Panc1 (cell line): ENCODE data around the gene IGF1. TPM values are rescaled to one million over a fixed set of nuclear protein-coding genes. Genes with fewer than 3 reads are reported as not detected.

ENCODE experiments used
- ATAC-seq: fragments of 200-7000 bp; cut with Tn5 transposase; 2 replicates; pipeline ENCODE4 v1.9.1; 2020; ENCODE audit warnings: mild to moderate bottlenecking, moderate library complexity
- BruUV-seq: library from RNA; stranded (reverse); fragments of 400-500 nt; replicated peaks from 2 replicates; lab custom pipeline; 2021; lab: Mats Ljungman, UMichigan
- CTCF ChIA-PET: fragments of 300-600 bp; sonication (Branson Sonifier 250); formaldehyde crosslinking; loops from one replicate; lab custom pipeline; 2022; ENCODE audit warnings: antibody characterized with exemption; lab: Charles Lee
- POLR2A ChIA-PET: fragments of 300-600 bp; sonication (Branson Sonifier 250); formaldehyde crosslinking; loops from one replicate; lab custom pipeline; 2022; ENCODE audit warnings: antibody characterized with exemption; lab: Charles Lee
- DNase-seq: peaks from one replicate; pipeline ENCODE4 v3.0.0-alpha.2; 2010; ENCODE audit warnings: low read depth, low spot score
- H3K27ac ChIP-seq: 2 replicates; pipeline ENCODE4 v1.5.1; 2011; ENCODE audit warnings: mild to moderate bottlenecking, low read length, inconsistent platforms
- H3K27me3 ChIP-seq: fragments of 200-500 bp; sonication (Bioruptor generic); 2 replicates; pipeline ENCODE4 v1.6.0; 2014; ENCODE audit warnings: low read length, inconsistent platforms; ENCODE audit not compliant: control insufficient read depth, insufficient read depth
- H3K36me3 ChIP-seq: fragments of 200-500 bp; sonication (Bioruptor generic); 2 replicates; pipeline ENCODE4 v1.5.1; 2014; ENCODE audit warnings: inconsistent platforms, mild to moderate bottlenecking, low read length, moderate library complexity; ENCODE audit not compliant: control insufficient read depth, insufficient read depth
- H3K4me1 ChIP-seq: 2 replicates; pipeline ENCODE4 v1.5.1; 2011; ENCODE audit warnings: inconsistent platforms, mild to moderate bottlenecking, low read length, moderate library complexity; ENCODE audit not compliant: control insufficient read depth, insufficient read depth
- H3K4me3 ChIP-seq, 2 experiments: 2 replicates each; pipeline ENCODE4 v1.5.1; 2011 to 2012; ENCODE audit warnings: low read depth in 2 of 2, low read length in 2 of 2, mild to moderate bottlenecking in 2 of 2, inconsistent platforms in 1 of 2, moderate library complexity in 1 of 2
- H3K9me3 ChIP-seq: fragments of 200-500 bp; sonication (Bioruptor generic); 2 replicates; pipeline ENCODE4 v1.5.1; 2014; ENCODE audit warnings: low read depth, mild to moderate bottlenecking, inconsistent platforms, low read length, moderate library complexity; ENCODE audit not compliant: control insufficient read depth, insufficient read depth
- POLR2AphosphoS5 ChIP-seq: IDR thresholded peaks from 2 replicates; pipeline ENCODE4 v1.6.1; 2012; ENCODE audit warnings: mild to moderate bottlenecking, low read depth, low read length, moderate library complexity
- REST ChIP-seq, 2 experiments: IDR thresholded peaks; 2 replicates each; pipeline ENCODE4 v1.6.1; 2011 to 2012; ENCODE audit warnings: low read depth in 2 of 2, control low read depth in 1 of 2, low read length in 1 of 2, mild to moderate bottlenecking in 1 of 2, moderate library complexity in 1 of 2; ENCODE audit not compliant: insufficient read depth in 1 of 2
- SIN3A ChIP-seq: IDR thresholded peaks from 2 replicates; pipeline ENCODE4 v1.6.1; 2012; ENCODE audit warnings: low read depth, mild to moderate bottlenecking, low read length, moderate library complexity, borderline replicate concordance; ENCODE audit not compliant: insufficient read depth
- TCF7L2 ChIP-seq: IDR thresholded peaks from 2 replicates; pipeline ENCODE4 v1.6.1; 2011; ENCODE audit warnings: mild to moderate bottlenecking, low read depth, low read length, inconsistent platforms
- in situ Hi-C: cut with HindIII; loops from 2 replicates; pipeline ENCODE4 v1.10.0; 2016; ENCODE audit warnings: low sequenced_read_pairs, low pct_unique_long_range_greater_than_20kb
- intact Hi-C: fragments of 100-400 bp; cut with micrococcal nuclease; formaldehyde crosslinking; loops from one replicate; pipeline ENCODE4 v1.10.0; 2022; ENCODE audit not compliant: unreplicated experiment
- total RNA-seq: library from RNA; stranded (reverse); gene quantifications from one replicate; pipeline ENCODE4 v1.2.1, GENCODE V29; 2021; ENCODE audit not compliant: unreplicated experiment
- TF ChIP-seq, protein P1 (sequence below): fragments of 450-650 bp; IDR thresholded peaks from 2 replicates; pipeline ENCODE4 v1.5.1; 2017; ENCODE audit warnings: mild to moderate bottlenecking

IGF1 gene
- total RNA-seq, 1 experiment from 2014 or later: not detected

GRCh38 chr12:102430661-102431060 is 49.7 kb downstream of the IGF1 start:
- CTCF ChIA-PET: no interaction called here
- in situ Hi-C loops: no loop called here
- no peak overlapping the region for H3K27ac ChIP-seq
- no peaks in the 10 kb centered on the region for H3K9me3 ChIP-seq
- DNase-seq (no peak), ATAC-seq (no peak)
- intact Hi-C loops: no loop called here
- no peaks in the 10 kb centered on the region for H3K4me1 ChIP-seq
- TF ChIP-seq POLR2AphosphoS5: no peak
- TF ChIP-seq TCF7L2: no peak
- no peak for TF ChIP-seq REST (IDR thresholded peaks at IDR 0.05; ENCODE audit: insufficient read depth in 1 of 2, low read depth in 2 of 2, low read length in 1 of 2)
- no peak for TF ChIP-seq SIN3A
- TF ChIP-seq, protein P1, sequence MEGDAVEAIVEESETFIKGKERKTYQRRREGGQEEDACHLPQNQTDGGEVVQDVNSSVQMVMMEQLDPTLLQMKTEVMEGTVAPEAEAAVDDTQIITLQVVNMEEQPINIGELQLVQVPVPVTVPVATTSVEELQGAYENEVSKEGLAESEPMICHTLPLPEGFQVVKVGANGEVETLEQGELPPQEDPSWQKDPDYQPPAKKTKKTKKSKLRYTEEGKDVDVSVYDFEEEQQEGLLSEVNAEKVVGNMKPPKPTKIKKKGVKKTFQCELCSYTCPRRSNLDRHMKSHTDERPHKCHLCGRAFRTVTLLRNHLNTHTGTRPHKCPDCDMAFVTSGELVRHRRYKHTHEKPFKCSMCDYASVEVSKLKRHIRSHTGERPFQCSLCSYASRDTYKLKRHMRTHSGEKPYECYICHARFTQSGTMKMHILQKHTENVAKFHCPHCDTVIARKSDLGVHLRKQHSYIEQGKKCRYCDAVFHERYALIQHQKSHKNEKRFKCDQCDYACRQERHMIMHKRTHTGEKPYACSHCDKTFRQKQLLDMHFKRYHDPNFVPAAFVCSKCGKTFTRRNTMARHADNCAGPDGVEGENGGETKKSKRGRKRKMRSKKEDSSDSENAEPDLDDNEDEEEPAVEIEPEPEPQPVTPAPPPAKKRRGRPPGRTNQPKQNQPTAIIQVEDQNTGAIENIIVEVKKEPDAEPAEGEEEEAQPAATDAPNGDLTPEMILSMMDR: no peak
- H3K36me3 ChIP-seq: no peaks in the 10 kb centered on the region
- no peak overlapping the region for H3K4me3 ChIP-seq
- no peaks in the 10 kb centered on the region for H3K27me3 ChIP-seq
- no TSS peak for BruUV-seq
- POLR2A ChIA-PET: no interaction called here

DNA sequence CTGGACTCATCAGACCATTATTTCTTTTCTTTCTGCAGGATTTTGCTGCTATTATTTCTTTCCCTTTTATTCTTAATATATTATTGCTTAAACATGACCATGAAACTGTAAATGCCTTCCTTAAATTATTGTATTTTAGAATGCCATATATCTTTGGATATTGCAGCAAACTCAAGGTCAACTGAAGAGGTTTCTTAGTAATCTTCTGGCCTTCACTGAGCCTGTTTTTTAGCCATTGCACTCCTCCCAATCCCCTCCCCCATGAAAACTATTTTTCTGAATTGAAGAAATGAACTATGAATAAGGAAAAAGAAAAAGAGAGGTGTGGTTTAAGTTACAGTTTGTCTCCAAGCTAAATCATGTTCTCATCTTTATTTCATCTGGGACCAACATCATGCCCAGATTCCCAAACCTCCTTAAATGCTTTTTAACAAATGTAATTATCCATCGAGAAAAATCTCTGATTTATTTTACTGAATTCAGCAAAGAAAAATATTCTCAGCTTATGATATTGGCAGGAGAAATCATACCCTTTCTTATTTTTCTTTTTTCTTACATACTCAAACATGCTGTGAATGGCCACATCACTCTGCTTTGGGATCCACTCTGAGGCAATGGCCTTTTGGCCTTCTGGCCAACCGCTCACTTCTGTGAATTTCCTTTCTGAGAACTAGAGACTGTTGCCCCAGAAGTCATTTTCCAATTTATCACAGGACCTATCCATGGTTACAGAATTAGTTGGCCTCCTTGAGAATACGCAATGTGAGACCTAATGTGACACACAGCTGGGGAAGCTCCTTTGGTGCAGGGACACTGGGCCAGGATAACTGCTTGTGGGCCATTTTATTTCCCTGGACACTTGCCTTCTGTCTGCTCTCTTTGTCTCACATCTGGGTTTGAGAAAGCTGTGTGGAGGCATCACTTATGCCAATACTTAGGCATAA is 50.9 kb downstream of the IGF1 start:
- DNase-seq: no peak
- TF ChIP-seq TCF7L2 (no peak), SIN3A (no peak), POLR2AphosphoS5 (no peak), REST (IDR thresholded peaks at IDR 0.05; ENCODE audit: insufficient read depth in 1 of 2, low read depth in 2 of 2, low read length in 1 of 2) (no peak)
- TF ChIP-seq, protein P1: no peak
- H3K27me3 ChIP-seq: no peaks in the 10 kb centered on the region
- no peak for ATAC-seq
- in situ Hi-C loops: no loop called here
- H3K9me3 ChIP-seq: no peaks in the 10 kb centered on the region
- no TSS peak for BruUV-seq
- no peaks in the 10 kb centered on the region for H3K4me1 ChIP-seq
- POLR2A ChIA-PET: no interaction called here
- intact Hi-C loops: no loop called here
- H3K4me3 ChIP-seq: no peak overlapping the region
- CTCF ChIA-PET: no interaction called here
- no peak overlapping the region for H3K27ac ChIP-seq
- no peaks in the 10 kb centered on the region for H3K36me3 ChIP-seq
